GM10266 (cell line): Measurements from ENCODE around the gene POFUT2.

Experiments used
- DNase-seq: peaks from one replicate; pipeline ENCODE4 v3.0.0; 2012; ENCODE audit errors: extremely low spot score
- TF ChIP-seq, protein P1 (sequence below): IDR thresholded peaks from 2 replicates; pipeline ENCODE4 v1.5.1; 2012; ENCODE audit warnings: mild to moderate bottlenecking, low read depth; ENCODE audit not compliant: control insufficient read depth, insufficient read depth; ENCODE audit errors: missing control alignments

The POFUT2 gene

DNA sequence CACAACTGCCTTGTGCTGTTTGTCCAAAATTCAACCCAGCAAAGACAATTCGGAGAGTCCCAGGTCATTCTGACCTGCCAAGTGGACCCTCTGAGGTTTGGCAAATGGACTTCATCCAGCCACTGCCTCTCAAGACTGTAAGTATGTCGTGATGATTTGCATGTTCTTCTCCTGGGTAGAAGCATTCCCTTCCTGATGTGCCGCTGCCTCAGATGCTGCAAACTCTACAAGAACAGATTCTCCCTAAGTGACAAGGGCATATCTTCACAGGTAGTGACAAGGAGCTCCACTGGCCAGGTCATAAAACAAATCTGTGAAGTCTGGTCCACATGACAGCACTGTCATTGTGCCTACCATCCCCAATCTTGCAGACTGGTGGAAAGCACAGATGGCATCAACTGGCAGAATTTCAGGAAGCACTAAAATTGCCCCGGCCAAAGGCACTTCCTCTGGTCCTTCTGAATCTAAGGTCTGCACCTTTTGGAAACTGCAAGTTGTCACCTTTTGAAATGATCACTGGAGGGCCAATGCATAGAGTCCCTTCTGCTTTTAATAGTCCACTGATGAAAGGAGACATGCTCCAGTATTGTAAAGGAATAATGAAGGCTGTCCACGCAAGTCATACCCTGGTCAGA, 27.4 kb downstream of the POFUT2 start:
- DNase-seq, result no peak
- TF ChIP-seq, protein P1, sequence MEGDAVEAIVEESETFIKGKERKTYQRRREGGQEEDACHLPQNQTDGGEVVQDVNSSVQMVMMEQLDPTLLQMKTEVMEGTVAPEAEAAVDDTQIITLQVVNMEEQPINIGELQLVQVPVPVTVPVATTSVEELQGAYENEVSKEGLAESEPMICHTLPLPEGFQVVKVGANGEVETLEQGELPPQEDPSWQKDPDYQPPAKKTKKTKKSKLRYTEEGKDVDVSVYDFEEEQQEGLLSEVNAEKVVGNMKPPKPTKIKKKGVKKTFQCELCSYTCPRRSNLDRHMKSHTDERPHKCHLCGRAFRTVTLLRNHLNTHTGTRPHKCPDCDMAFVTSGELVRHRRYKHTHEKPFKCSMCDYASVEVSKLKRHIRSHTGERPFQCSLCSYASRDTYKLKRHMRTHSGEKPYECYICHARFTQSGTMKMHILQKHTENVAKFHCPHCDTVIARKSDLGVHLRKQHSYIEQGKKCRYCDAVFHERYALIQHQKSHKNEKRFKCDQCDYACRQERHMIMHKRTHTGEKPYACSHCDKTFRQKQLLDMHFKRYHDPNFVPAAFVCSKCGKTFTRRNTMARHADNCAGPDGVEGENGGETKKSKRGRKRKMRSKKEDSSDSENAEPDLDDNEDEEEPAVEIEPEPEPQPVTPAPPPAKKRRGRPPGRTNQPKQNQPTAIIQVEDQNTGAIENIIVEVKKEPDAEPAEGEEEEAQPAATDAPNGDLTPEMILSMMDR, result no peak

DNA sequence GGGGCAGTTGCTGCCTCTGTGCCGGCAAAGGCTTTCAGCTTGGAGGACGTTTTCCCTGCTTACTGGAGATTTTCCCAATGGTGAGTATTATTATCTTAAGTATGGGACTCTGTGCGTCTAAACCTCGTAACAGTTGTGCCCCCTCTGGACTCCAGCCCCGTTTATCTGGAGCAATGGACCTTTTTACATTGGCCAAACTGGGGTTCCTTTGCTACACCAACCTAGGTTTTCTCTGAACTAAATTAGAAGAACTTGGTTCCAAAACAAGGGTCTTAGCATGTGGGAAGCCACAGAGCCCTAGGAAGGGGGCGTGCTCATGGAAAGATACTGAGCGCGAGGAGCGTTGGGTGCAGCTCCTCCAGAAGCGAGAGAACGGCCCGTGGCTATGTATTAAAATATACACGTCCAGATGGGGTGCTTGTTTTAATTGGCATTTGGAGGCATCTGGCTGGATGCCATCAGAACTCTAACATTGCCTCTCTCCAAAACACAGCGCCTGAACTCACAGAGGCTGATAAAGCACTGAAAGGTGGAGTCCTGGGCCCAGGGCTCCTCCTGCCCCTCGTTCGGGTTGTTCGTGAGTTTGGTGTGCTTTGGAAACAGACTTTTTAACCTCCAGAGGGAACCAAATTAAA, 28.4 kb downstream of the POFUT2 start:
- no peak for DNase-seq
- TF ChIP-seq, protein P1, result no peak

DNA sequence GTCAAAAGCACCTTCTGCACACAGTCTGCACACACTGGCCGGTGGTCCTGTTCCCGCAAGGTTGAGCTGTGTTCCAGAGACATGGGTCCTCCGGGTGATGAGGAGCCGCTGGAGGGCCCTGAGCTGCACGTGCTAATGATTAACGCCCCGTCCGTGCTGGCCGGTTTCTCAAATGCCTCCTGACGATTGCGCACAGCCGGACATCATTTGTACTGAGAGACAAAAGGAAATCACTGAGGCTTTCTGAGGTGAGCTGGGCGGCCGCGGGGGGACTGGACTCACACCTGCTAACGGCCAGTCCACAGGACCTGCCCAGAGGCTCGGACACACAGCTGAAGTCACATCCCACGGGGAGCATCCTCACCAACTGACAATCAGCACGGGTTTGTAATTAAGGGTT, 29.2 kb downstream of the POFUT2 start:
- TF ChIP-seq, protein P1, result no peak
- DNase-seq, result no peak

- DNase-seq, result no peak
- TF ChIP-seq, protein P1, result no peak
Measured at GRCh38 chr21:45257673-45258341, 29.9 kb downstream of the POFUT2 start.

- TF ChIP-seq, protein P1, result no peak
- DNase-seq, result no peak
Measured at GRCh38 chr21:45256912-45257672, 30.6 kb downstream of the POFUT2 start.

- no peak for DNase-seq
- TF ChIP-seq, protein P1, result no peak
Measured at GRCh38 chr21:45256021-45256911, 31.4 kb downstream of the POFUT2 start.
